Measurements from ENCODE around the gene PCDH1.

PCDH1 gene

DNA sequence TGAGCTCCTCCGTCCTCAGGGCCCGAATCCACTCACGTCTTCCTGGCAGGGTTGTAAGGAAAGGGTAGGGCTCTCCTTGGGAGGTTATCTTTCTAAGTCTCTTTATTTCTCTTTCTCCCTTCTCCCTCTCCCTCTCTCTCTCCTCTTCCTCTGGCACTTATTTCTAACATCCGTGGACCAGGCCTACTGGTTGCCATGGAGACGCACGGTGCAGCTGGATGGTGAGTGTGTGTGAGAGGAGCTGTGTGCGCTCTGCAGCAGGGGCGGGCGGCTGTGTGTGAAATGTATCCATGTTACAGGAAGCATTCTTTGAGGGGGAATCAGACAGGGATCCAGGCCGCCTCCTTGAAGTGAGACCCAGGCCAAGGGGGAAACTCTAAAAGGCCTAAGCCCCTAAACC, 32.2 kb downstream of the PCDH1 start:
- H3K4me3 ChIP-seq (ENCODE audit: low read length): no peak overlapping the region
- TF ChIP-seq ZNF274 (IDR thresholded peaks at IDR 0.05; ENCODE audit: low read depth, low read length): no peak

DNA sequence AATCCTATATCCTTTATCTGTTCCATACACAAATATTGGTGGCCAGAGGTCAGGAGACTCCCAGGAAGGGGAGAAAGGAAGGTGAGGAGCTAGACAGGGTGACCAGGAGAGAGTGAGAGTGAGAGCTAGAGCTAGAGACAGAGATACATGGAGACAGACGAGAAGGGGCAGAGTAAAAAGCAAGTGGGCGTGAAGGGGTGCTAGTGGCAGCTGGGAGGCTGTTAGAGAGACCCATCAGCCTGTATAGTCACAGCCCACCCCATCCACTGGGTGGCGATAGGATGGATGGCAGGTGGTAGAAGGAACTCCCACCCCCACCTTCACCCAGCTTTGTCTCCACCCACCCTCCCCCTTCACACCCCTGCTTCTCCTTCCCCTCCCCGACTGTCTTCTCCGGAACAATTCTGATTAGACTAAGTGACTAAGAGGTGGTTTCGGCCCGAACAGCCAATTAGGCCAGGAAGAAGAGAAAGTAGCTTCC, 32.8 kb downstream of the PCDH1 start:
- no peak overlapping the region for H3K4me3 ChIP-seq (ENCODE audit: low read length)
- TF ChIP-seq ZNF274 (IDR thresholded peaks at IDR 0.05; ENCODE audit: low read depth, low read length): no peak

GRCh38 chr5:141844414-141845097, 33.7 kb downstream of the PCDH1 start:
- no peak overlapping the region for H3K4me3 ChIP-seq (ENCODE audit: low read length)
- TF ChIP-seq ZNF274 (IDR thresholded peaks at IDR 0.05; ENCODE audit: low read depth, low read length): no peak

DNA sequence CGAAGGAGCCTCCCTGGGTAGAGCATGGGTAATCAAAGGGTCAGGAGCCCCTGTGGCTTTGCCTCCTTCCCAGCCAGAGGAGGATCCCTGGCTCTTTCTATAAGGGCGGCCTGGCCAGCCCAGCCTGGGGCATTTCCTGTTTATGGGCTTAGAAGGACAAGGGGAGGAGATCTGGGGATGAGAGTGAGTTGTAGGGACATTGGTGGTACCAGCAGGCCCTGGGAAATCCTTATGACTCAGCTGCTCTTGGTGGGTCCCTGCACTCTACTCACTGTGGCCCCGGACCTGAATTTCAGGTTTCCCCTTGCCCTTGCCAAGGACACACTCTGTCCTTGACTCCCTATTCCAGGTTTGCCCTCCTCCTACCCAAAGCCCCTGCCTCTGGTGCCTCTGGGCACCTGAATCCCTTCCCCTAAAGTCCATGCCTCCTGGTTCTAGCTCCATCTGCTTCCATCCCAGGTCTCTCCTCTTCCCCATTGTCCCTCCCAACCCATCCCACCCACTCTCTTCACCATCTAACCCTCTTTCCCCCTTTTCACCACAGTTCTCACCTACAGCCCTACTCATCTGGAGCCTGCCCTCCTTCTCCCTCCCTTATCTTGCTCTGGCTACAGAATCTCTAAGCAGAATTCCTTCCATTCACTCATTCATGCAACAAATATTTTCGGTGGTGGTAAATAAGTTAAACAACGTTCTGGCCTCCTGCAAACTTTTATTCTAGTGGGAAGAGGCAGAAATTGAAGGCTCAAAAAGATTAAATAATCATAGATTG, 34.9 kb downstream of the PCDH1 start:
- TF ChIP-seq ZNF274 (IDR thresholded peaks at IDR 0.05; ENCODE audit: low read depth, low read length): no peak

GRCh38 chr5:141841378-141842180, 36.6 kb downstream of the PCDH1 start:
- no peak overlapping the region for H3K4me3 ChIP-seq (ENCODE audit: low read length)
- no peak for TF ChIP-seq ZNF274 (IDR thresholded peaks at IDR 0.05; ENCODE audit: low read depth, low read length)

More for the DNA sequence above, 34.9 kb downstream of the PCDH1 start:
- H3K4me3 ChIP-seq (ENCODE audit: low read length): no peak overlapping the region

GRCh38 chr5:141840826-141841360, 37.3 kb downstream of the PCDH1 start:
- no peak overlapping the region for H3K4me3 ChIP-seq (ENCODE audit: low read length)
- TF ChIP-seq ZNF274 (IDR thresholded peaks at IDR 0.05; ENCODE audit: low read depth, low read length): no peak

DNA sequence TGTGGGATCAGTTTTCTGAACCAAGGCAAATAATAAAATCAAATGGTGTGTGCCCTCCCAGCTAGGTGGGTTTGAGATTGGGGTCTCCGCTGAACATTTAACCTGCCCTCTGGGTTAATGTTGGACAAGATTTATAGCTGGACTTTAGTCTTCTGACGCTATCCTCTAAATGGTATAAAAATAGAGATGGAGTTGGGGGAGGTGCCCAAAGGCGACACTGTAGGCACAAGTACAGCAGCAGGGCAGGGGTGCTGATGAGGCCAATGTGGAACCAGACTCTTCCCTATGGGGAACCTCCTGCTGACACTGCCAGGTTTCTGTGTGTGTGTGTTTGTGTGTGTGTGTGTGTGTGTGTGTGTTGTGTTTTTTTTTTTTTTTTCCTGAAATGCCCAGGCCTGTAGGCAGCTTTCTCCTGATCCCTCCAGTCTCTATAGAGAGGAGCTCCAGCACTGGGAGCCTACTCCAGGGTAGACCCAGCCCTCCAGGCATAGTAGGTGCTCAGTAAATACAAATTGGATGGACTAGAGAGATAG, 37.9 kb downstream of the PCDH1 start:
- H3K4me3 ChIP-seq (ENCODE audit: low read length): no peak overlapping the region
- no peak for TF ChIP-seq ZNF274 (IDR thresholded peaks at IDR 0.05; ENCODE audit: low read depth, low read length)

DNA sequence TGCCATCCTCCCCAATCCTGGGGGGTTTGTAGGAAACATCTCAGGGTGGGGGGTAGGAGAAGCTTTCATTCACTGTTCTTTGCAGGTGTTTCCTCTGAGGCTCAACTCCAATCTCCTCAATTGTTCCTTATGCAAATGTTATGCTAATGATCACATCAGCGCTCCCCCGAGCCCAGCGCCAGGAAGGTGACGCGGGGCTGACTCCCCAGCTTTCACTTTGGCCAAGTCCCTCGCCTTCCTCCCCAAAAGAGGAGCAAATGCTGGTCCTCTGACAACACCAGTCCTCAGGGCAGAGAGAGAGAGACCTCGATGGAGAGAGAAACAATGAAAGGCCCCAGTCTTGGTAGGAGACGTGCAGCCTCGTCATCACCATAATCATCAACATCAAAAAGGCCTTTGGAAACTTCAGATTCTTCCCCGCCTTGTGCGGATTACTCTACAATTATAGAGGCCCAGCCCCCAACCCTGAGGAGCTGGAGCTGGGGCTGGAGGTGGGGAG, 39.1 kb downstream of the PCDH1 start:
- no peak overlapping the region for H3K4me3 ChIP-seq (ENCODE audit: low read length)
- TF ChIP-seq ZNF274 (IDR thresholded peaks at IDR 0.05; ENCODE audit: low read depth, low read length): no peak

DNA sequence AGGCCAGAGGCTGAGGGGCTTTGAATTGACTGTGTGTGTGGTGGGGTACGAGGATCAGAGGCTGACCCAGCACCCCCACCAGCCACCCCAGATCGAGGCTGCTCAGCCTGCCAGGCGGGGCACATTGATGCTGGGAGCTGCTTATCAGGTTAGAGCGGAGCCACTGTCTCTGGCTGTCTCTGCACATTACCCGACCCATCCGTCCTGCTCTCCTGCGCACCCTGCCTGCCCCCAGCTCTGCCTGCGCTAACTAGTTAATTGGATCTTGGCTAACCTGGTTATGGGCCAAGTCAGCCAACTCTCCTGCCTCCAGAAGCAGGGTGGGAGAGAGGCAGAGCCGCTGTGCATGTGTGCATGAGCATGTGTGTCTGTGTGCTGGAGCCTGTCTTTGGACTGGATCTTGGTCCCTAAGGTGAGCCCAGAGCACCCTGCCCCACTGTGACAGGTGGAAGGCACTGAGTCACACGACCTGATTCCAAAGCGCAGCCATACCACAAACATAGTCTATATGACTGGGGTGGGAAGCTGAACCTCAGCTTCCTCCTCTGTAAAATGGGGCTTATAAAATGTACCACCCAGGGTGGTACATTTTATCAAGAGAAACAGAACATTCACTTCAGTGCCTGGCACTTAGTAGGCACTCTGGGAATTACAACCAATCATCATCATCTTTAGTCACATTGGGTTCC, 39.7 kb downstream of the PCDH1 start:
- TF ChIP-seq ZNF274 (IDR thresholded peaks at IDR 0.05; ENCODE audit: low read depth, low read length): no peak
- H3K4me3 ChIP-seq (ENCODE audit: low read length): no peak overlapping the region

DNA sequence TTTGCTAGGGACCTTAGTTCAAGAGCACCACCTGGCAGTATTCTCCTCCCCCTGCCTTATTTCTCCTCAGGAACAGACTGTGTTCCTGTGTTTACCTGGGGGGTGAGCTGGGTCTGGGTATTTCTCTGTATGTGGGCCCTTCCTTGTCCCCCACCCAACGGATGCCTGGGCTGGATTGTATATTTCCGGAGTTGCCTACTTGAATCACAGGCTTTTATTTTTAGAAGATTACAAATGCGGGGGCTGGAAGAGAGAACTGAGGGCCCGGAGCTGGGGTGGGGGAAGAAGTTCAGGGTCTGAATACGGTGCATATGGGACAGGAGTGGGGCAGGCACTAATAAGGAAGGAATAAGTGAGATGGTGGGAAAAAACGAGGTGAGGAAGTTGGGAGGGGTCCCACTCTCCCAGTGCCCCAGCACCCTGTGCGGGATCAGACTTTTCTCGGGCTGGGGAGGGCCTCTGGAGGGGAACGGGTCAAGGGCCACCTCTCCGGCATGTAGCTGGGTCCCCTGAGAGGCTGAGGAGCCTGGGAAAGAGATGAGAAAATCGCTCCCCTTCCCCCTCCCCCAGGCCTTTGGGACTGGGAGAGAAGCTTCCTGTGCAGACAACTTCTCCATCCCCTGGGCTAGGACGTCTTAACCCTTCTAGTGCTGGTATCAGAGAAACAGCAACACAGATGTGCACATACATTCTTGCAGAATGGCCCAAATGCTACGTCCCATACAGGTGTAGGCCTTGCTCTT, 42.1 kb downstream of the PCDH1 start:
- no peak overlapping the region for H3K4me3 ChIP-seq (ENCODE audit: low read length)

GRCh38 chr5:141834331-141834730, 43.9 kb downstream of the PCDH1 start:
- H3K4me3 ChIP-seq (ENCODE audit: low read length): no peak overlapping the region
- TF ChIP-seq ZNF274 (IDR thresholded peaks at IDR 0.05; ENCODE audit: low read depth, low read length): no peak

More for the DNA sequence above, 42.1 kb downstream of the PCDH1 start:
- no peak for TF ChIP-seq ZNF274 (IDR thresholded peaks at IDR 0.05; ENCODE audit: low read depth, low read length)

GRCh38 chr5:141832131-141832530, 46.1 kb downstream of the PCDH1 start:
- TF ChIP-seq ZNF274 (IDR thresholded peaks at IDR 0.05; ENCODE audit: low read depth, low read length): no peak

GRCh38 chr5:141828162-141828561, 50.0 kb downstream of the PCDH1 start:
- no peak overlapping the region for H3K4me3 ChIP-seq (ENCODE audit: low read length)
- TF ChIP-seq ZNF274 (IDR thresholded peaks at IDR 0.05; ENCODE audit: low read depth, low read length): no peak

More at GRCh38 chr5:141832131-141832530, 46.1 kb downstream of the PCDH1 start:
- H3K4me3 ChIP-seq (ENCODE audit: low read length): no peak overlapping the region
